Mesothelial cell of epicardium (in vitro differentiated cells): ENCODE results near the gene SMIM43. TPM values are rescaled to one million over a fixed set of nuclear protein-coding genes. Genes with fewer than 3 reads are reported as not detected.

Source experiments
- DNase-seq, 2 experiments: peaks; one replicate each; pipeline ENCODE4 v3.0.0; 2021; ENCODE audit warnings: low spot score in 2 of 2; ENCODE audit not compliant: unreplicated experiment in 2 of 2
- H3K27ac Mint-ChIP-seq: 2 replicates; pipeline ENCODE4 v1.8.0; 2021; ENCODE audit warnings: mixed read lengths
- H3K27me3 Mint-ChIP-seq: 2 replicates; pipeline ENCODE4 v1.8.0; 2021; ENCODE audit warnings: low read depth, mixed read lengths
- H3K36me3 Mint-ChIP-seq: 2 replicates; pipeline ENCODE4 v1.8.0; 2021; ENCODE audit warnings: mixed read lengths
- H3K4me1 Mint-ChIP-seq: 2 replicates; pipeline ENCODE4 v1.8.0; 2021; ENCODE audit warnings: mixed read lengths
- H3K4me3 Mint-ChIP-seq: 2 replicates; pipeline ENCODE4 v1.8.0; 2021; ENCODE audit warnings: mild to moderate bottlenecking, moderate library complexity, mixed read lengths
- H3K9me3 Mint-ChIP-seq: 2 replicates; pipeline ENCODE4 v1.8.0; 2021; ENCODE audit warnings: mixed read lengths
- total RNA-seq: library from RNA; stranded (reverse); gene quantifications from 3 replicates; pipeline ENCODE4 v1.2.1, GENCODE V29; 2021
- TF ChIP-seq, protein P1 (sequence below): fragments of 200-600 bp; sonication (generic); IDR thresholded peaks from one replicate; pipeline ENCODE4 v1.5.0; 2021; ENCODE audit warnings: antibody characterized with exemption; ENCODE audit not compliant: unreplicated experiment

The SMIM43 gene
- total RNA-seq, 1 donor from 2014 or later: not detected

DNA sequence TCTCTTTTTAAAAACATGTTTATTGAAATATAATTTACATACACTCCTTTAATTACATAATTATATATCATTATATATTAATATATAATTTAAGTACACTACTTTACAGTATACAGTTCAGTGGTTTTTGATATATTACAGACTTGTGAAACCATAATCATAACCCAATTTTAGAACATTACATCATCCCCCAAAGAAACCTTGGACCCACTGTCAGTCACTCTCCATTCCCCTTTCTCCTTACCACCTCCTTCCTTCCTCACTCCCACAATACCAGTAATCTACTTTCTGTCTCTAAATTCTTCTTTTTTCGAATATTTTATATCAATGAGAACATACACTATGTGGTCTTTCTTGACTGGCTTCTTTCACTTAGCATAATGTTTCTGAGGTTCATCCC lies 18.2 kb upstream of the SMIM43 start:
- H3K4me3 Mint-ChIP-seq: no peak overlapping the region
- peaks cover 55% of the 10 kb centered on the region for H3K27me3 Mint-ChIP-seq
- peaks cover 8% of the 10 kb centered on the region for H3K9me3 Mint-ChIP-seq
- DNase-seq: no peak
- TF ChIP-seq, protein P1, sequence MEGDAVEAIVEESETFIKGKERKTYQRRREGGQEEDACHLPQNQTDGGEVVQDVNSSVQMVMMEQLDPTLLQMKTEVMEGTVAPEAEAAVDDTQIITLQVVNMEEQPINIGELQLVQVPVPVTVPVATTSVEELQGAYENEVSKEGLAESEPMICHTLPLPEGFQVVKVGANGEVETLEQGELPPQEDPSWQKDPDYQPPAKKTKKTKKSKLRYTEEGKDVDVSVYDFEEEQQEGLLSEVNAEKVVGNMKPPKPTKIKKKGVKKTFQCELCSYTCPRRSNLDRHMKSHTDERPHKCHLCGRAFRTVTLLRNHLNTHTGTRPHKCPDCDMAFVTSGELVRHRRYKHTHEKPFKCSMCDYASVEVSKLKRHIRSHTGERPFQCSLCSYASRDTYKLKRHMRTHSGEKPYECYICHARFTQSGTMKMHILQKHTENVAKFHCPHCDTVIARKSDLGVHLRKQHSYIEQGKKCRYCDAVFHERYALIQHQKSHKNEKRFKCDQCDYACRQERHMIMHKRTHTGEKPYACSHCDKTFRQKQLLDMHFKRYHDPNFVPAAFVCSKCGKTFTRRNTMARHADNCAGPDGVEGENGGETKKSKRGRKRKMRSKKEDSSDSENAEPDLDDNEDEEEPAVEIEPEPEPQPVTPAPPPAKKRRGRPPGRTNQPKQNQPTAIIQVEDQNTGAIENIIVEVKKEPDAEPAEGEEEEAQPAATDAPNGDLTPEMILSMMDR: no peak
- H3K36me3 Mint-ChIP-seq: no peaks in the 10 kb centered on the region
- H3K27ac Mint-ChIP-seq: no peak overlapping the region
- no peaks in the 10 kb centered on the region for H3K4me1 Mint-ChIP-seq

DNA sequence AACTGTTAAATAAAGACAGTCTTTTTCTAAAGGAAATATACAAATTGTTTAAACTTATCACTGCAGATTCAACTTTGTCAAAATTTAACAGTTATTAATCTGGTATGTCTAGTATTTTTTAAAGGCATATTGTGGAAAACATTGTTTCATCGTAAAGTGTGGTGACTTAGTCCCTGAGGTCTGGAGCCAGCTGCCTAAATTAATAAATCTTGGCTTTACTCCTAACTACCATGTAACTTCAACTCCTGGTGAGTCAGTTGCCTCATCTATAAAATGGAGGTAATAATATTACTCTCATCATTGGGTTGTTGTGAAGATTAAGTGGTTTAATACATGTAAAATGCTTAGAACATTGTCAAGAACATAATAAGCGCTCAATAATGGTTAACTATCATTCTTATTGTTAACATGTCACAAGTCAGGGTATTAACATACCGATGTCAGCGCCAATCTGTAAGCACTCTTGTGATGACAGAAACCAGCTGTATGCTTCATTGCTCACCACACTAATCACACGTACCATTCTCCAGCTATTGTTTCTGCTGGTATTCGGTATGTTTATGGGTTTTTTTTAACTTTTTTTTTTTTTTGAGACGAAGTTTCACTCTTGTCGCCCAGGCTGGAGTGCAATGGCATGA lies 14.1 kb upstream of the SMIM43 start:
- no peaks in the 10 kb centered on the region for H3K36me3 Mint-ChIP-seq
- no peak for DNase-seq
- H3K27ac Mint-ChIP-seq: no peak overlapping the region
- H3K9me3 Mint-ChIP-seq: peaks cover 8% of the 10 kb centered on the region
- H3K4me3 Mint-ChIP-seq: no peak overlapping the region
- TF ChIP-seq, protein P1: no peak
- H3K27me3 Mint-ChIP-seq: peaks cover 60% of the 10 kb centered on the region
- no peaks in the 10 kb centered on the region for H3K4me1 Mint-ChIP-seq

DNA sequence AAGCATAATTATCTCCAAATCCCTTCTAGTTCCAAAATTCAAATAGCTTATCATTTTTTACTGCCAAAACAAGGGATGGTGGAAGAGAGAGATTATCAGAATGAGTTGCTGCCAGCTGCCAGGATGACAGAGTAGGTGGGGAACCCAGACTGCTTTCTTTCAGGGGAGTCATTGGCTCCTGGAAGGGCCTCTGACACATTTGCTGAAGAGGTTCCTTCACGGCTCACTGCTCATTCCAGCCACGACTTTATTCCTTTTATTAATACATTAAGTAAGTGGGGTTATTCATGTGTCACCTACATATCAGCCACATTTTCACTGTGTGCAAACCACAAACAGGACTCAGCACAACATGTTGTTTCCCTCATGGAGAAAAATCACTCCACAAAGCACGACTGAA lies 12.7 kb upstream of the SMIM43 start:
- peaks cover 62% of the 10 kb centered on the region for H3K27me3 Mint-ChIP-seq
- no peak overlapping the region for H3K27ac Mint-ChIP-seq
- H3K9me3 Mint-ChIP-seq: no peaks in the 10 kb centered on the region
- DNase-seq: no peak
- H3K4me1 Mint-ChIP-seq: no peaks in the 10 kb centered on the region
- no peak overlapping the region for H3K4me3 Mint-ChIP-seq
- TF ChIP-seq, protein P1: no peak
- H3K36me3 Mint-ChIP-seq: no peaks in the 10 kb centered on the region

DNA sequence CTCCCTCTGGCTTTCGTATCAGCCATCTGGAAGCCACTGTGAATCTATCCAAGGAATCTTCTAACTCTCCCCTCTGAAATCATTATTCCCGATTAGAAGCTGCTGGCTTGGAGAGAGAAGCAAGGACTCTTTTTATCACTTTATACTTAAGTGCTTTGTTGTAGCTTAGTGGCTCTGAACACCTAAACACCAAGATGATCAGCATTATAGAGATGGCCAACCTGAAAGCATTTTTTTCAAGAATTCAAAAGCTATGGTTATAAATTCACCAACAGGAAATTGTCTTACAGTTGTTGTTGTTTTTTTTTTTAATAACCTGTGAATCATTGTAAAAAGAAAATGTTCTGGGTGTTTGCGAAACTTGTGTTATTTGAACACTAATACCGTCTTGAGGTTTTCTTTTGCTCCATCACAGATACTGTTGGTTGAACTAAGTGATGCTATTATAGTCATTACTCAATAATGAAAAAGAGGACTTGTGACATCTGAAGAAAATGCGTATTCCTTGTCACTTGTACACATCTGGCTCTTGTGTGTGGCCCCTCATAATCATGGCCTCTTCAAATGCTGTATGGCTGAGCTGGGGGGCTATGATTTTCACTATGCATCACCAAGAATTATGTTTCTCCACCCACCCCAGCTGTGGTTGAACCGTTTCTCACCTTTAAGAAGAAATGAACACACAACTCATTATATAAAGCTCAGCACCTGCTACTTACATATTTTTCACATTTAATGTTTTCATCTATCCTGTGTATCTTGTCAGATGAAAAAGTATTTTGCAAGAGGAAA lies 11.8 kb upstream of the SMIM43 start:
- no peak for DNase-seq
- Mint-ChIP-seq H3K4me1 (no peaks in the 10 kb centered on the region), H3K9me3 (no peaks in the 10 kb centered on the region), H3K27ac (no peak overlapping the region), H3K4me3 (no peak overlapping the region), H3K36me3 (no peaks in the 10 kb centered on the region), H3K27me3 (peaks cover 66% of the 10 kb centered on the region)
- TF ChIP-seq, protein P1: no peak

DNA sequence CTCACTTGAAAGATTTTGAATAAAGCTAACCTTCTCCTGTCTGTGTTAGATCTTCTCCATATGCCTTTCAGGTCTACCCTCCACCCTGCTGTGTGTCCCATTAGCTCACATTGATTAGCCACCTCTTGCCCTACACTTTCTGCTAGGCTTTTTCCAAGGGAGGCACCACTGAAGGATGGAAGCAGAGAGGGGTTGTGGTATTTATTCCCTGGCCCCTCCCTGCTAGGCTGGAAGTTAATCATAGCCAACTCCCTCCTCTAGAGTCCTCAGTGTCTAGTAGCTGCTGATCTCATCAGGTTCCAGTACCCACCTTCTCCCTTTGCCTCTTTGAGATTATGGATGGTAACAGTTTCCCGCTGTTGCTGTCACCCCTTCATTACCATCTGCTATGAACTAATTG lies 8.9 kb upstream of the SMIM43 start:
- Mint-ChIP-seq H3K9me3 (no peaks in the 10 kb centered on the region), H3K4me3 (no peak overlapping the region), H3K27ac (no peak overlapping the region), H3K36me3 (no peaks in the 10 kb centered on the region), H3K27me3 (peaks cover 78% of the 10 kb centered on the region), H3K4me1 (no peaks in the 10 kb centered on the region)
- no peak for DNase-seq
- TF ChIP-seq, protein P1: no peak
